Measurements from ENCODE around the gene CRB3.
"Not testable (repeated sequence)": the region's sequence is repeated elsewhere in the genome, so short reads cannot be mapped to it uniquely, and the experiment has no call there.

The CRB3 gene

GRCh38 chr19:6464070-6464873, at the start of gene CRB3:
TSS of gene CRB3 (plus strand) at chr19:6464271. CDS start at chr19:6464702, 431 bp downstream.
- peak; percentile 64 for DNase-seq (ENCODE audit: low spot score)

- no peak for DNase-seq (ENCODE audit: low spot score)
These were observed 49.1 kb upstream of the CRB3 start for GRCh38 chr19:6414793-6415590.

GRCh38 chr19:6415591-6416190, 48.4 kb upstream of the CRB3 start:
- DNase-seq (ENCODE audit: low spot score), result no peak

- no peak for DNase-seq (ENCODE audit: low spot score)
These were observed 47.2 kb upstream of the CRB3 start for GRCh38 chr19:6416658-6417405.

- no peak for DNase-seq (ENCODE audit: low spot score)
These were observed 46.1 kb upstream of the CRB3 start for GRCh38 chr19:6417713-6418561.

GRCh38 chr19:6418562-6418932, 45.5 kb upstream of the CRB3 start:
- DNase-seq (ENCODE audit: low spot score), result no peak

- DNase-seq (ENCODE audit: low spot score), result no peak
These were observed 42.7 kb upstream of the CRB3 start for GRCh38 chr19:6421075-6422014.

GRCh38 chr19:6423499-6424194, 40.4 kb upstream of the CRB3 start:
- DNase-seq (ENCODE audit: low spot score), result no peak

GRCh38 chr19:6424195-6424938, 39.7 kb upstream of the CRB3 start, which contains the start of gene KHSRP:
TSS of gene KHSRP (minus strand) at chr19:6424811. CDS start at chr19:6424701, 110 bp downstream.
- DNase-seq (ENCODE audit: low spot score), result no peak

- peak; percentile 98 for DNase-seq (ENCODE audit: low spot score)
These were observed 38.9 kb upstream of the CRB3 start for GRCh38 chr19:6424939-6425731.

- DNase-seq (ENCODE audit: low spot score), result no peak
These were observed 38.1 kb upstream of the CRB3 start for GRCh38 chr19:6425732-6426620.

- no peak for DNase-seq (ENCODE audit: low spot score)
These were observed 36.9 kb upstream of the CRB3 start for GRCh38 chr19:6427131-6427530.

GRCh38 chr19:6428692-6429418, 35.2 kb upstream of the CRB3 start:
- not testable (repeated sequence) for DNase-seq (ENCODE audit: low spot score)

- no peak for DNase-seq (ENCODE audit: low spot score)
These were observed 34.5 kb upstream of the CRB3 start for GRCh38 chr19:6429419-6430221.

GRCh38 chr19:6431891-6432290, 32.2 kb upstream of the CRB3 start:
- no peak for DNase-seq (ENCODE audit: low spot score)
